Activated CD8-positive, alpha-beta memory T cell treated with anti-CD3 and anti-CD28 coated beads, Interleukin-2, amount 50 U/mL, for 48 hours (primary cell): Measurements from ENCODE around the gene ZDHHC21.

ENCODE experiments used
- DNase-seq: peaks from one replicate; pipeline ENCODE4 v3.0.0-alpha.2; 2020

The ZDHHC21 gene, protein sequence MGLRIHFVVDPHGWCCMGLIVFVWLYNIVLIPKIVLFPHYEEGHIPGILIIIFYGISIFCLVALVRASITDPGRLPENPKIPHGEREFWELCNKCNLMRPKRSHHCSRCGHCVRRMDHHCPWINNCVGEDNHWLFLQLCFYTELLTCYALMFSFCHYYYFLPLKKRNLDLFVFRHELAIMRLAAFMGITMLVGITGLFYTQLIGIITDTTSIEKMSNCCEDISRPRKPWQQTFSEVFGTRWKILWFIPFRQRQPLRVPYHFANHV

DNA sequence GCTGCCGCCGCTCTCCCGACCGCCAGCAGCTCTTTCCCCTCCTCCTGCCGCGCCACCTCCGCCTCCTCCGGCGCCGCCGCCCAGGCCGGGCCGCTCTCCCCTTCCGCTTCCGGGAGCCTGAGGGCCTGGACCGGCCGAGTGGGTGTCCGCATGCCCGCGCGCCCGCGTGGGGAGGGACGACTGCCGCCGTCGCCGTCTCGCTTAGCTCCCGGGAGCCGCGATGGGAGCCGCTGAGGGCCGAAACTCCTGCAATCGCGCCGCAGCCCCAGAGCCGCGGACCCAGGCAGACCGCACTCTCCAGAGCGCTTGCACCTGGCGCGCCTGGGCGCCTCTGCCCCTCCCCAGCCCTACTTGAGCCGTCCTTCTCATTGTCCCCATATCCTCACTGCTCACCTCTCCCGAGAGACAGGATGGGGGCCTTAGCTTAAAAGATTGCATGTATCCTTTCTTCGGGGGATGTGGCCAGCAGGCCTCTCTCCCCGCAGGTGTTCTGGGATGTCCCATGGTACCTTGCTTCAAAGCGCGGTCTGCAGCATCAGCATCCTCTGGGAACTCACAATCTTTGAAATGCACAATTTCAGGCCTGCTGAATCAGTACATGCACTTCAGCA is at the start of gene ZDHHC21:
ZDHHC21 (minus strand) TSS at position 182 of the 611 bp plus-strand sequence. CDS start 19,092 bp downstream, outside the sequence.
- peak; percentile 83 for DNase-seq

DNA sequence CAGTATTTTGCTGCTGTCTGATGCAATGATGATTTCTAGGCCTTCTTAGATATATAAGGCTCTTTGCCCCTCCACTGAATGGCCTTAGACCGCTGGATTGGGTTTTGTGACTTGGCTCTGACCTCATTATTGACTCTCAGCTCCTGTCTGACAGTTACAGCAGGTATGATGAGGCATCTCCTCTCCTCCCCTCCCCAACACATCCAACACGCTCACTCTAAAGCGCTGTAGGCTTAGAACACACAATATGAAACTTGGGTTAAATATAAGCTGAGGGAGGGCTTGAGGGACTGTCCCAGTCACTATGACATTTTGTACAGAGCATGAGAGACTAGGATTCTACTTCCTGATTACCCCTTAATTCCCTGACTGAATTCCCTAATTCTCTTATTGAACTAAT is 48.1 kb upstream of the ZDHHC21 start:
- DNase-seq: no peak

DNA sequence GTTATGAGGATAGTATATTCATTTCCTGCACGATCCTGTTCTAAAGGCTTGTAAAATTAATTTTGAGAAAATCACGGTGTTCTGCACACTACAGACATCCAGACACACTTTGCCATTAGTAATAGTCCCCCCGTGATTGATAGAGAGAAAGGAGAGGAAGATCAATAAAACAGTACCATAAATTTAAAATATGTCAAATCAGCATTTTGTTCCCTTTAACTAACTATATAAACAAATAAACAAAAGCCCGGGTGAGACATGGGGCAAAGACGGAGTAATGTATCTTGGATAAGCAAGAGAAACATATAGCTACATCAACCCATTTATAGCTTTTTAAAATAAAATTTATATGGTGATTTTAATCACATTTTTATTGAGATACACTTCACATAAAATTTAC is 39.9 kb upstream of the ZDHHC21 start:
- no peak for DNase-seq

- DNase-seq: no peak
Measured at GRCh38 chr9:14731294-14731981, 38.2 kb upstream of the ZDHHC21 start.

- no peak for DNase-seq
Measured at GRCh38 chr9:14730461-14730898, 37.2 kb upstream of the ZDHHC21 start.

- no peak for DNase-seq
Measured at GRCh38 chr9:14723301-14723700, 30.1 kb upstream of the ZDHHC21 start.

DNA sequence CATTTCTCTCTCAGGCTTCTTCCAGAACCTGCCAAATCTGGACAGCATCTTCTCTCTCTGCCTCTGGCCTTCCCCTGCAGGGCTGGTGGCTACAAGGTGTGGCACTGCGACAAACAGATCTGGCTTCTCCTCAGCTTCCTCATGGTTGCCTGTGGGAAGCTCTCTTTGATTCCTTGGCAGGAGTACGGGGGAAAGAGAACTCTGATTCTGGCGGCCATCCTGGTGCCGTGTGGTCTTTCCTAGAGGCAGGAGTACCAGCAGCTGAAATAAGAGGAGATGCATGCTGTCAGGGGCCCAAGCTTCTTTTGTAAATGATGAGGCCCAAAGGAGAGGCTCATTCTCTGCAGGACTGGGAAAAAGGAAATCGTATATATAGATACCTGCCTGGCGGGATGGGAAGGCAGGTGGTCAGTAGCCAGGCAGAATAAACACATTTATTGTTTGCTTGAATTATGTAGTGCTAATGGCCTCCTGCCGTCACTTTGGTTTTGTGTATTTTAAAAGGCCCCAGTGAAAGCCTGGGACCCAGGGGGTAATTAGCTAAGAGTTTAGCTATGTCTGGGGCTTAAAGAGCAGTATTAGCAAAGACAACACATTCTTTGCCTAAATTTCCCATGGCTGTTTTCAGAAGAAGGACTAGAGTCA is 29.3 kb upstream of the ZDHHC21 start, which contains the start of gene CER1:
CER1 (minus strand) TSS at position 343 of the 645 bp plus-strand sequence; CDS start at position 282, 61 bp downstream.
- no peak for DNase-seq

GRCh38 chr9:14719231-14719923 is 26.1 kb upstream of the ZDHHC21 start:
- no peak for DNase-seq

GRCh38 chr9:14715102-14715501 is 21.9 kb upstream of the ZDHHC21 start:
- no peak for DNase-seq

DNA sequence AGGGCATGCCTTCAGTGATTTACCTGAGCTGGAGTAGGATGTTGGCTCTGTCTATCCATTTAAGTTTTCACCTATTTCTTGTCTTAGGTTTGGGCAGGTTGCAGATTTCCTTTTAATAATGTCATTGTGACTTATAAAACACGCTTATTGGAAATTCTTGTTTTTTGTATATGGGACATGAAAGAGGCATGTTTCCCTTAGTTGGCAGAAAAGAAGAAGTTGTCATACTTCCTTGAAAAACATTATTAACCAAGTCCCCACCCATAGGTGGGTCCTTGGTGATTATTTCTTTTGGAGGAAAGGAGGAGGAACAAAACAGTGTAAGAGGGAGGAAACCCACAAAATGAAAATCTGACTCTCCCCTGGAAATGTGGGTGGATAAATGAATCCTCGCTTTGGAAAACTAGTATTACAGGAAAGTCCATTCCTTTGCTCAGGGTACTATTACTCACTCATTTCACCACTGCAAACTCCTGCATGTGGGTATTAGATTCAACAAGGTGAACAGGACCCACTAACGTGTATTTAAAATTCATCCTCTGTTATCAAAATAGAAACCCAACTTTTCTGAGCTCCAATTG is 20.0 kb upstream of the ZDHHC21 start:
- no peak for DNase-seq

DNA sequence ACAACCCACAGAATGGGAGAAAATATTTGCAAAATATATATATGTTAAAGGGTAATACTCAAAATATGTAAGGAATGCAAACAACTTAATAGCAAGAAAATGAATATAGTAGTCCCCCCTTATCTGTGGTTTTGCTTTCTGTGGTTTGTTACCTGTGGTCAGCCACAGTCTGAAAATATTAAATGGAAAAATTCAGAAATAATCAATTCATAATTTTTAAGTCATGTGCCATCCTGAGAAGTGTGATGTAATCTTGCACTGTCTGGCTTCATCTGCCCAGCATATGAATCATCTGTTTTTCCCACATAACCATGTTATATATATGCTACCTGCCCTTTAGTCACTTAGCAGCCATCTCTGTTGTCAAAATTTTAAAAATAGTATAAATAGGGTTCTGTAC is 17.6 kb upstream of the ZDHHC21 start:
- DNase-seq: no peak

DNA sequence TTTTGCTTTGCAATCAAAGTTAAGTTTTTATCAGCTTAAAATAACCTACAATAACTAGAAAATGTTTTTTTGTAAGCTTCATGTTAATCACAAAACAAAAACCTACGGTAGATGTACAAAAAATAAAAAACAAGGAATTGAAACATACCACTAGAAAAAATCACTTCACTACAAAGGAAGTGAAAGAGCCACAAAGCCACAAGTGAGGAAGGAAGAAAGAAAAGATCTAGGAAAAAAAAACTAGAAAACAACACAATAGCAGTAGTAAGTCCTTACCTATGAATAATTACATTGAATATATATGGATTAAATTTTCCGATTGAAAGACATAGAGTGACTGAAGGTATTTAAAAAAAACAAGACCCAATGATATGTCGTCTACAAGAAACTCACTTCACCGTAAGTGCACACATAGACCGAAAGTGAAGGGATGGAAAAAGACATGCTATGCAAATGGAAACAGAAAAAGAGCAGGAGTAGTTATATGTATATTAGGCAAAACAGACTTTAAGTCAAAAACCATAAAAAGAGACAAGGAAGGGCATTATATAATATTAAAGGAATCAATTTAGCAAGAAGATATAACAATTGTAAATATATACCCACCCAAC is 13.4 kb upstream of the ZDHHC21 start:
- no peak for DNase-seq

GRCh38 chr9:14705079-14705478 is 11.8 kb upstream of the ZDHHC21 start:
- no peak for DNase-seq

GRCh38 chr9:14704281-14704680 is 11.0 kb upstream of the ZDHHC21 start:
- DNase-seq: no peak

DNA sequence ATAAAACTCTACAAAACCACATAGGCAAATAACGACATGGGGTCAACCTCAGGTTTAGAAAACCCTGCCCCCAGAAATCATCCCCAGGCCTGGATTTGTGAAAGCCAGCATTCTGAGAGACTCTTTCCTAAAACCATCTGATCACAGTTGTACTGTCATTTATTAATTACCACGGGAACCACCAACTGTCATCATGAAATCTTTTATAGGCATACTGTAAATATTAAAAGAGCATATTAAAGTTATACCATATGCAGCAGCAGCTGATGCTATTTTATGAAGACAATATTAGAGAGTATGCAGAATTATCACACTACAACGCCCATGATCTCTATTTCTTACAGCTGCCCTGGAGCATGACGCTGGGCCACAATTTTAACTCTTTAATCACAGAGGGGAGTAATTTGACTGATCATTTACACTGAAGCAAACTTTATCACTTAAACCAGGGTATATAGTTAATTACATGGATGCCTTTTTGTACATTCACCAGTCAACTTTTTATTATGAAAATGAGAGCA is 9.0 kb upstream of the ZDHHC21 start:
- no peak for DNase-seq

DNA sequence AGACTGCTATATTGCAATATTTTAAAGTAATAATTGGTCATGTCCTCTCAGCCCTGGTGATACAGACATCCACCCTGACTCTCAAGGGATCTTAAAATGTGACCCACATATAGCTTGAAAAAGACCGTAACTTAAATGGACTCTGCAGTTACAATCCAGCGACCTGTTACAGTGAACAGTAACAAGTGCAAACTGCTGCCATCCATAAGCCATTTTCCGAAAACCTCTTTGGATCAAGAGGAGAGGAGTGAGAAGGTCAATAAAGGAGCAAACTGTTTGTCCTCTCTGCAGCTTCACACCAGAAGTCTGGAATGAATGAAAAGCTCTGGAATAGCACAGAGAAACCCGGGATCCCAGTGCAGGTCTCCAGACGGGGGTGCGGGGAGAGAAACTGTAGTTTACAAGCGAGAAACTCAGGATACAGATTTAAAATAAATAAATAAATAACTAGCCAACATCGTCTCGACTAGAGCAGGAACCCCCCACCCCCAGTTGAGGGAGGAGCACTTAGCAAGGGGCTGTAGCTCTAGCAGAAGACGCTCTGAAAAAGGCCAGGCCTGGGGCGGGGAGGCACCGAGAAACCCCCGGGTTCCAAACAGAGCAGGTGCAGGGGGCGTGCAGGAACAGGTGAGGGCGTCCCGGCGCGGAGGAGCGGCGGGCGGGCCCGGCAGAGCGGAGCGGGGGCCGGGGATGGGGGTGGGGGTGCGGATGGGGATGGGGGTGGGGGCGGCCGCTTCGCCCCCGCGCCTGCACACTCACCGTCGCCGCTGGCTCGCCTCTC is 572 bp downstream of the ZDHHC21 start:
- DNase-seq: peak; percentile 61

DNA sequence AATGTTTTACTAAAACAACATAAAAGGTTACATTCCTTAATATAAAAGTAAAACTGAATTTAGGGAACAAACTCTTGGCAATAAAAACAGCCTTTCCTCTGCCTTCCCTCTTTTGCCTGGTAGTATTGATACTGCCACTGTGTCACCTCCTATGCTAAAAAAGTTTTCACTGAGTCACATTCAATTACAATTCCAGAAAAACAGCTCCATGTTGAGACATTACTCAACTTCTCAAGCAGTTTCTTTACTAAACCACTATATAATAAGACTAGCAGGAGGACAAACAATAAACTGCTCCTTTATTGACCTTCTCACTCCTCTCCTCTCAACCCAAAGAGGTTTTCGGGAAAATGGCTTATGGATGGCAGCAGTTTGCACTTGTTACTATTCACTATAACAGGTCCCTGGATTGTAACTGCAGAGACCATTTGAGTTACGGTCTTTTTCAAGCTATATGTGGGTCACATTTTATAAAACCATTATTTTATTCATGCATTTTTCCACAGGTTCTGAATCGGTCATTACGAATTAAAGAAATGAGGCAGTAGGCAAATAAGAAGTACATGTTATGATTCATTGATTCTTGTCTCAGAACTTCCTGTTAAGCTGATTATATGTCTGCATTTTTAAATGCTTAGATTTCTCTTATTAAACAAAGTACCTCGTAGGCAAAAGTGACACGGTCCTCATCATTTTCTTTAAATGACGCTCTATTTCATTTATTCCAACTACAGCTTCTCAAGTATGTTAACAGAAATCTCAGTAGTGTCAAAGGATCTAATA is 2.1 kb downstream of the ZDHHC21 start:
- DNase-seq: no peak

- no peak for DNase-seq
Measured at GRCh38 chr9:14687042-14687719, 6.1 kb downstream of the ZDHHC21 start.

GRCh38 chr9:14686168-14686567 is 7.1 kb downstream of the ZDHHC21 start:
- no peak for DNase-seq
